Uterus (tissue), 2 donors: ENCODE data around the gene PRSS8.

ENCODE experiments used
- CTCF ChIP-seq, 4 experiments: fragments of 200-600 bp in 2 of 4; fragments of 450-650 bp in 2 of 4; sonication (generic) in 2 of 4; IDR thresholded peaks; one replicate each; pipeline ENCODE4 v1.5.1; 2016 to 2019; ENCODE audit warnings: antibody characterized with exemption in 4 of 4, mild to moderate bottlenecking in 2 of 4, moderate library complexity in 1 of 4
- POLR2A ChIP-seq, 2 donors: fragments of 450-650 bp; IDR thresholded peaks; one replicate each; pipeline ENCODE4 v1.6.1; 2016; ENCODE audit warnings: antibody characterized with exemption in 2 of 2, mild to moderate bottlenecking in 1 of 2, moderate library complexity in 1 of 2

GRCh38 chr16:31099860-31100638 lies 35.5 kb downstream of the PRSS8 start:
- no peak for TF ChIP-seq CTCF (IDR thresholded peaks at IDR 0.05)
- TF ChIP-seq POLR2A (IDR thresholded peaks at IDR 0.05): no peak
